ENCODE results near the gene STK32C.

STK32C gene

GRCh38 chr10:132204078-132204780, 103.5 kb downstream of the STK32C start:
- TF ChIP-seq CTCF (IDR thresholded peaks at IDR 0.05; ENCODE audit: insufficient read depth, low read length, poor library complexity, severe bottlenecking): no peak
- DNase-seq (ENCODE audit: extremely low read depth, insufficient read length): no peak
- no peaks in the 10 kb centered on the region for H3K36me3 ChIP-seq (ENCODE audit: control insufficient read depth, insufficient read depth, low read length)
- H3K4me3 ChIP-seq (replicated peaks; ENCODE audit: low read depth, low read length): no peak overlapping the region
- H3K27me3 ChIP-seq (replicated peaks; ENCODE audit: control insufficient read depth, insufficient read depth, low read length): no peaks in the 10 kb centered on the region

GRCh38 chr10:132203256-132204077, 104.3 kb downstream of the STK32C start:
- Histone ChIP-seq H3K27me3 (replicated peaks; ENCODE audit: control insufficient read depth, insufficient read depth, low read length) (no peaks in the 10 kb centered on the region), H3K36me3 (ENCODE audit: control insufficient read depth, insufficient read depth, low read length) (no peaks in the 10 kb centered on the region), H3K4me3 (replicated peaks; ENCODE audit: low read depth, low read length) (no peak overlapping the region)
- no peak for DNase-seq (ENCODE audit: extremely low read depth, insufficient read length)
- no peak for TF ChIP-seq CTCF (IDR thresholded peaks at IDR 0.05; ENCODE audit: insufficient read depth, low read length, poor library complexity, severe bottlenecking)

- H3K4me3 ChIP-seq (replicated peaks; ENCODE audit: low read depth, low read length): no peak overlapping the region
- H3K27me3 ChIP-seq (replicated peaks; ENCODE audit: control insufficient read depth, insufficient read depth, low read length): no peaks in the 10 kb centered on the region
- DNase-seq (ENCODE audit: extremely low read depth, insufficient read length): no peak
- H3K36me3 ChIP-seq (ENCODE audit: control insufficient read depth, insufficient read depth, low read length): no peaks in the 10 kb centered on the region
- TF ChIP-seq CTCF (IDR thresholded peaks at IDR 0.05; ENCODE audit: insufficient read depth, low read length, poor library complexity, severe bottlenecking): no peak
Observed at GRCh38 chr10:132202070-132202970, 105.4 kb downstream of the STK32C start.

GRCh38 chr10:132201111-132201969, 106.4 kb downstream of the STK32C start:
- Histone ChIP-seq H3K36me3 (ENCODE audit: control insufficient read depth, insufficient read depth, low read length) (no peaks in the 10 kb centered on the region), H3K27me3 (replicated peaks; ENCODE audit: control insufficient read depth, insufficient read depth, low read length) (no peaks in the 10 kb centered on the region), H3K4me3 (replicated peaks; ENCODE audit: low read depth, low read length) (no peak overlapping the region)
- DNase-seq (ENCODE audit: extremely low read depth, insufficient read length): no peak
- no peak for TF ChIP-seq CTCF (IDR thresholded peaks at IDR 0.05; ENCODE audit: insufficient read depth, low read length, poor library complexity, severe bottlenecking)
